SHP77 (cell line): ENCODE measurements around the gene CEP63.
A peak's percentile ranks its signal among the peaks of the same experiment; 100 is the strongest.
"Not testable (repeated sequence)": the region's sequence is repeated elsewhere in the genome, so short reads cannot be mapped to it uniquely, and the experiment has no call there.

Source experiments
- DNase-seq, 2 experiments: peaks; one replicate each; lab custom pipeline; 2025; lab: John Stamatoyannopoulos, UW

The CEP63 gene

GRCh38 chr3:134576426-134576825 lies 90.6 kb downstream of the CEP63 start:
- no peak for DNase-seq

- no peak for DNase-seq
Observed at GRCh38 chr3:134576831-134577230, 91.0 kb downstream of the CEP63 start.

GRCh38 chr3:134579141-134579665 lies 93.3 kb downstream of the CEP63 start:
- no peak for DNase-seq

GRCh38 chr3:134590766-134591165 lies 104.9 kb downstream of the CEP63 start:
- no peak for DNase-seq

GRCh38 chr3:134592806-134593205 lies 106.9 kb downstream of the CEP63 start:
- DNase-seq = no peak

GRCh38 chr3:134594331-134594741 lies 108.5 kb downstream of the CEP63 start:
- no peak for DNase-seq

GRCh38 chr3:134594986-134595385 lies 109.1 kb downstream of the CEP63 start:
- not testable (repeated sequence) for DNase-seq

- no peak for DNase-seq
Observed at GRCh38 chr3:134597390-134597970, 111.6 kb downstream of the CEP63 start.

- no peak for DNase-seq
Observed at GRCh38 chr3:134598763-134599545, 113.1 kb downstream of the CEP63 start.

GRCh38 chr3:134600206-134600605 lies 114.3 kb downstream of the CEP63 start:
- DNase-seq = no peak

GRCh38 chr3:134600685-134601463 lies 115.0 kb downstream of the CEP63 start:
- DNase-seq = peak; percentile 4 to 31

GRCh38 chr3:134601539-134602439 lies 115.9 kb downstream of the CEP63 start:
- peak in 1 of 2 experiments; percentile 21 for DNase-seq

- DNase-seq = no peak
Observed at GRCh38 chr3:134602440-134602814, 116.6 kb downstream of the CEP63 start.

GRCh38 chr3:134603480-134603879 lies 117.6 kb downstream of the CEP63 start:
- DNase-seq = no peak

GRCh38 chr3:134603956-134604355 lies 118.1 kb downstream of the CEP63 start:
- no peak for DNase-seq

GRCh38 chr3:134605556-134605955 lies 119.7 kb downstream of the CEP63 start:
- no peak for DNase-seq

GRCh38 chr3:134606033-134607025 lies 120.5 kb downstream of the CEP63 start:
- DNase-seq = no peak

GRCh38 chr3:134607054-134608022 lies 121.5 kb downstream of the CEP63 start:
- no peak for DNase-seq
